Fibroblast of mammary gland (primary cell): ENCODE measurements around the gene CCDC39.

Experiments used
- DNase-seq: peaks from one replicate; pipeline ENCODE4 v3.0.0-alpha.2; 2010; ENCODE audit warnings: low read depth
- H3K4me3 ChIP-seq: 2 replicates; pipeline ENCODE4 v1.5.1; 2011; ENCODE audit warnings: low read depth, mild to moderate bottlenecking, low read length, moderate library complexity; ENCODE audit not compliant: control insufficient read depth
- CTCF ChIP-seq: conservative IDR thresholded peaks from 2 replicates; pipeline ENCODE4 v1.5.1; 2011; ENCODE audit warnings: low read depth, low read length, inconsistent platforms; ENCODE audit not compliant: control insufficient read depth, insufficient read depth

CCDC39 gene

GRCh38 chr3:180679178-180680096 is at the start of gene CCDC39:
CCDC39 (minus strand) TSS chr3:180679489; CDS start chr3:180679380, 109 bp downstream.
- H3K4me3 ChIP-seq: peak within 1 kb of the TSS; percentile 78
- TF ChIP-seq CTCF: no peak

GRCh38 chr3:180720012-180720411 is 40.7 kb upstream of the CCDC39 start:
- no peak for TF ChIP-seq CTCF
- H3K4me3 ChIP-seq: no peak overlapping the region
- no peak for DNase-seq

More at GRCh38 chr3:180679178-180680096, at the start of gene CCDC39:
- DNase-seq: peak; percentile 54

- no peak overlapping the region for H3K4me3 ChIP-seq
- no peak for DNase-seq
- no peak for TF ChIP-seq CTCF
These were observed 28.6 kb upstream of the CCDC39 start for GRCh38 chr3:180707896-180708295.

- no peak overlapping the region for H3K4me3 ChIP-seq
- TF ChIP-seq CTCF: no peak
- DNase-seq: no peak
These were observed 26.3 kb upstream of the CCDC39 start for GRCh38 chr3:180705619-180706018.

- peak; percentile 6 for DNase-seq
- TF ChIP-seq CTCF: no peak
- H3K4me3 ChIP-seq: no peak overlapping the region
These were observed 25.2 kb upstream of the CCDC39 start for GRCh38 chr3:180704532-180704931.

- TF ChIP-seq CTCF: no peak
These were observed 21.7 kb upstream of the CCDC39 start for GRCh38 chr3:180700941-180701340.

More at GRCh38 chr3:180700941-180701340, 21.7 kb upstream of the CCDC39 start:
- no peak overlapping the region for H3K4me3 ChIP-seq
- DNase-seq: peak; percentile 73
